Fibroblast of pulmonary artery (primary cell): Measurements from ENCODE around the gene KIF26B.

Experiments
- DNase-seq: peaks from one replicate; pipeline ENCODE4 v3.0.0-alpha.2; 2010; ENCODE audit warnings: low read depth
- H3K4me3 ChIP-seq: replicated peaks from 2 replicates; pipeline ENCODE4 v1.5.1; 2011; ENCODE audit warnings: low read depth, mild to moderate bottlenecking, control low read depth, low read length, moderate library complexity
- CTCF ChIP-seq: IDR thresholded peaks from 2 replicates; pipeline ENCODE4 v1.5.1; 2011; ENCODE audit warnings: mild to moderate bottlenecking, control low read depth, low read length, inconsistent platforms; ENCODE audit errors: missing control alignments

Gene KIF26B

GRCh38 chr1:245481261-245481660, 326.5 kb downstream of the KIF26B start:
- TF ChIP-seq CTCF: no peak
- no peak overlapping the region for H3K4me3 ChIP-seq

GRCh38 chr1:245483247-245483646, 328.5 kb downstream of the KIF26B start:
- no peak overlapping the region for H3K4me3 ChIP-seq
- TF ChIP-seq CTCF: no peak

More at GRCh38 chr1:245481261-245481660, 326.5 kb downstream of the KIF26B start:
- no peak for DNase-seq

GRCh38 chr1:245484176-245484575, 329.4 kb downstream of the KIF26B start:
- TF ChIP-seq CTCF: no peak
- no peak for DNase-seq
- H3K4me3 ChIP-seq: no peak overlapping the region

More at GRCh38 chr1:245483247-245483646, 328.5 kb downstream of the KIF26B start:
- DNase-seq: no peak

GRCh38 chr1:245485996-245486395, 331.2 kb downstream of the KIF26B start:
- DNase-seq: no peak
- no peak for TF ChIP-seq CTCF
- no peak overlapping the region for H3K4me3 ChIP-seq

GRCh38 chr1:245486775-245487470, 332.1 kb downstream of the KIF26B start:
- no peak overlapping the region for H3K4me3 ChIP-seq
- TF ChIP-seq CTCF: no peak
- no peak for DNase-seq

DNA sequence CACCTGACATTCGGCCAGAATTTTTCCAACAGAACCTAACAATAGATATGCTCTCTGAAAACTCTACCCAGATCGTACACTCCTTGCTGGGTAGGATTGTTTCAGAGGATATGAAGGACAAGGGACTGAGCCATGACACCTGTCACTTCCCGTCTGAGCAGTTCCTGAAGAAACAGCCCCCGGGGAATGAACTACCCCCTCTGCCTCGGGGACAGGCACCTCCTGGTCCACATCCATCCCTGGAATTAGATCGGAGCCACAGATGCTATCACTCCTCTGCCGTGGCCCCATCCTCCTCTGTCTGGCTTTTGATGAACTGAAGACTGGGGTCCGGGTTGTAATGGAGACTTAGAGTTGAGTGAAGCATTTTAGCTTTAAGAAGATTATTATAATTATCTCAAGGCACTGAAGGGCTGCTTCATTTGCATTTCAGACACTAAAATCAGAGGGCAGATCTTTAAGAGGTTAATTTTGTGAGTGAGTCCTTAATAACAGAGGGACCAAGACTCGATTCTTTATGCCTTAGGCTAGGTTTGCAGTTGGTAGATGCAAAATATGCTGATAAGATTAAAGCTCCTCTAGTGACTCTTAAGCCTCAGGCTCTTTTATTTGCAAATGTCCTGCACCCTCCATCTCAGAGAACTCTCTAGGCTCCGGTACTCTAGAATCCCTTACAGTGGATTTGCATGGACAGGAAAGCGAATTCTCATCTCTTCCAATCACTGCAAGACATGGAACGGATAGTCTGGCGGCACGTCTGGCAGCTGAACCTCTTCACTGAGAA, 333.8 kb downstream of the KIF26B start:
- no peak for DNase-seq
- no peak overlapping the region for H3K4me3 ChIP-seq
- TF ChIP-seq CTCF: no peak
